HG03521 (cell line): Measurements from ENCODE around the gene MBNL2.

Experiments
- ATAC-seq: cut with Tn5 transposase; IDR thresholded peaks from one replicate; pipeline ENCODE4 v1.9.1; 2021; ENCODE audit warnings: mild to moderate bottlenecking, moderate library complexity; ENCODE audit not compliant: unreplicated experiment

MBNL2 gene

DNA sequence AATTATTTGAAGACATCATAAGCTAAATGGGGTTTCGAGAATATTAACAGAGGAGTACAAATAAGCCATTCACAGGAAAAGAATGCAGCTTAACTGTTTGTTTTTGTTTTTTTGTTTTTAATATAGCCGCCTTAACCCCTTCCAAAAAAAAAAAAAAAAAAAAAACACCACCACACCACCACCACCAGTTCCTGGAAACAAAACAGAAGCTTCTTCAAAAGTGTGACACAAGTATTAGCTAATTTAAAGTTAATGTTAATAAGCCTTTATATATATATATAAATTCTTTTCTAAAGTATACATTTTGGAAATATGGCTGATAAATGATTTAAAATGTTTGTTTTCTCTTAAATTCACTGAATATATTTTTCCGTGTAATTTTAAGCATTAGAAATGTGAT is 213.2 kb downstream of the MBNL2 start:
- ATAC-seq: no peak

DNA sequence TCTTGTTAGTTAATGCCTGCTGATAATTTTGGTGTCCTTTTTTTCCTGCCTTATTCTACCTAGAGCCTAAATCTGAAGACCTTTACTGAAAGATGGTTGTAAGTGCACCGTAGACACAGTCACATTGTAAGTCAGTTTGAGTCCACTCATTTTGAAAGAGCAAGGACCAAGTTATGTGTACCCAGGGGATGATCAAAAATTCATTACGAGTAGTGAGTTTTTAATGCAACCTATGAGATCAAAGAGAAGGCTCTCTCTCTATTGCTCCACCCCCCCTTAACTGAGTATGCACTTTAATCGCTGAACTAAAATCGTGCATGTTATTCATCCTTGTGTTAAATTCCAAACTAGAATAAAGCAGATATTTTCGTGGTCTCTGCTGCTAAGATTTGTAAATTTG is 213.7 kb downstream of the MBNL2 start:
- no peak for ATAC-seq

DNA sequence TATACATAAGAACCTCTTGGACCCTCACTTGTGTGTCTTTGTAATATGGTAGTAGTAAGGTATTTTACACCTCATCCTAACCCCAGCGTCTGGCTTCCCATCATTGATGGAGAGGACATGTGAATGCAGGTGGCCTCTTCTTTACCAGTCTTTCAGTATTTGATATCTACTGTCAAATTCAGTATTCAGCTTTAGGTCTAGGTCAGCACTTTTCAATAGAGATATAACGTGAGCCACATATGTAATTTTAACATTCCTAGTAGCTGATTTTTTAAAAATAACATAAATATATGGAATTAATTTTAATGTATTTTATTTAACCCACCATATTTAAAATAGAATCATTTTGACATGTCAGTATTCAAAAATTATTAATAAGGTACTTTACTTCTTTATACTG is 214.7 kb downstream of the MBNL2 start:
- ATAC-seq: no peak

DNA sequence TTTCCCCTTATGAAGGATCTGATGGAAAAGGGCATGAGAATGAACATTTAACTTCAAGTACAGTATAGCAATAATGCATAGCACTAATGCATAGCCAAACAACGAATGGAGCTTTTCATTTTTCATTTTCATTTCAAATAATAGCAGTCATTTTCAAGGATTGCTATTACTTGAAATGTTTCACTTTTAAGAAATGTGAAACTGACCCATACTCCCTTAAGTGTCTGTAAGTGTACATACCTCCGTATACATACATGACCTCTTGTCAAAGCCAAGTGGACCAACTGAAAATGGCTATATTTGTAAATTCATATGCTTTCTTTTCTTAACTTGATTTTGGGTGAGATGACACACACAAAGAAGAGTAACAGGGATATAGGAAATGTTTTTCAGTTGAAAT is 215.6 kb downstream of the MBNL2 start:
- no peak for ATAC-seq

DNA sequence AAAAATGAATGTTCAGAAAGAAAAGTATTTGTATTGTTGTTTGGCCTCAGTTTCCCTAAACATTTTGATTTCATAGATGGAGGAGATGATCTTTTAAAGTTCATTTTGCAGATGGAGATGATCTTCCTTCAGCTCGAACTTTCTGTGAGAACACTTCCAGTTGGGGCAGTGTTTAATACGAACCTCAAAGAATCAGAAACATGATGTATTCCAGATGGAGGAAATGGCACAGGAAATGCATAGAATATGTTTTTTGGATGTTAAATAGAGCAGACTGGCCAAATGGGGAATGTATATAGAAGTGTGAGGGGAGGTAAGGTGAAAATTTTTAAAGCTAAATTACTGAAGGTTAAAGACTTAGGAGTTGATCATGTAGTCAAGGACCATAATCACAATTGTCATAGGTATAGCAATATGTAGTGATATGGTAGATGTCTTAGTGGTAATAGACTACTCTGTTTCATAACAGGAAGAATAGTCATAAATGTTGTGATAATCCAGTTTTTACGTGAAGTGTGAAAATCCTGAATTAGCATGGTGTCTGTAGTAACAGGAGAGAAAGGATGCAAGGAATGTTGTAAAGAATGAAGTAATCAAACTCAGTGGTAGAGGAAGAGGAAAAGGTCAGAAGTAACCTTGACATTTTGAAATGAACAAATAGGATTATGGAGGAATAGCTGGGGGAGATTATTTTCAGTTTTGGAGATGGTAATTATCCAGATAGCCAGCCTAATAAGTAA is 216.9 kb downstream of the MBNL2 start:
- ATAC-seq: no peak

DNA sequence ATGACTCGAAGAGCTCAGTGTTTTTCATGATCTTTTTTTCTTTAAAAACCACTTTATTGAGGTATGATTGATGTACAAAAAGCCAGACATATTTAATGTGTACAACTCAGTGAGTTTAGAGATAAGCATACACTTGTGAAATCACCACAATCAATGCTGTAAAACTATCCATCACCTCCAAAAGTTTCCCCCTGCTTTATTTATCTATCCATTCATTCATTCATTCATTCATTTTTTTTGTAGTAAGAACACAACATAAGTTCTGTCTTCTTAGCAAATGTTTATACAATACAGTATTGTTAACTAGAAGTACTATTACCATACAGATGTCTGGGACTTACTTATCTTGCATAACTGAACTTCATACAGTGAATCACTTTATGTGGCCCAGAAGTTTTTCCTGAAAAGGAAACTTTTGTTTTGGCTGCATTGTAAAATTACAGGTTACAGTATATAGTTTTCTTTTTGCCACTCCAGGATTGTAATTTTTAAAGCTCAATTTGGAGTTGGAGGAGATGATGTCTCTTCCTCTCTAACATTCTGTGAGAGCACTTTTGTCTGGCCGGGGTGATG is 218.6 kb downstream of the MBNL2 start:
- ATAC-seq: no peak

DNA sequence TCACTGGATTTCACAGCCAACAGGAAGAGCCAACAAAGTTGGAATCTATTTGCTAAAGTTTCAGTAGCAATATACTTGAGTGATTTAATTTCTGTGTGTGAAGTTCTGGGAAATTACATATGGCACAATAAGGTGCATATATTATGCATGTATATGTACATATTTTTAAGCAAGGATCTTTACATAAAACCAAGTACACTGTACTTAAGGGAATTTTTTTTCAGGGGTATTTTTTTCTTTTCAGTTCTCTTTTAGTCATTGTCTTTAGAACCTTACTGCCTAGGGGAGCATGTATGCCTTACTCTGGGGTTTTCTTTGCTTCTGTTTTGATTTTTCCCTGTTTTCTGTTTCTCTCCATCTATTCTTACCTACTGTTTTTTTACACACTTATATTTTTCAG is 219.2 kb downstream of the MBNL2 start:
- no peak for ATAC-seq
